ENCODE results near the gene CAPN14. TPM values are rescaled to one million over a fixed set of nuclear protein-coding genes. Genes with fewer than 3 reads are reported as not detected.

CAPN14 gene
- total RNA-seq, 1 donor, result 0.09 TPM

DNA sequence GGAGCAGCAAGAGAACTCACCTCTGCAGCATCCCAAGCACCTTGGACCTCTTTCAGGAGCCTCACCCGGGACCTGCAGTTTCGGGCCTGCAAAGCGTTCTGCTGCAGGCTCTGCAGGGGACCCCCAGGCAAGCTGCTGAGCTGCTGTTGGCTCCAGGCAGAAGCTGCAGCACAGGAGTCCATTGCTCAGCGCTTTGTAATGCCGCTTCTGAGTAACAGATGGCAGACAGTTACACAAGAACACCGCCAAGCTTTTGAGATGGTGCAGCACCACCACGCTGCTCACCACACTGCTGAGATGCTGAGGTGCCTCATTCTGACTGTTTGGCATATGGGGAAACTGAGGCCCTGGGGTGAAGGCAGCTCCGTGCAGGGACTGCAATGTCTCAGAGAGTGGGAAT, 77.2 kb downstream of the CAPN14 start:
- no peak overlapping the region for H3K4me3 ChIP-seq (ENCODE audit: low read depth, low read length)
- no peak for DNase-seq (ENCODE audit: low read depth)
- TF ChIP-seq CTCF (IDR thresholded peaks at IDR 0.05; ENCODE audit: insufficient read depth, low read length), result no peak

DNA sequence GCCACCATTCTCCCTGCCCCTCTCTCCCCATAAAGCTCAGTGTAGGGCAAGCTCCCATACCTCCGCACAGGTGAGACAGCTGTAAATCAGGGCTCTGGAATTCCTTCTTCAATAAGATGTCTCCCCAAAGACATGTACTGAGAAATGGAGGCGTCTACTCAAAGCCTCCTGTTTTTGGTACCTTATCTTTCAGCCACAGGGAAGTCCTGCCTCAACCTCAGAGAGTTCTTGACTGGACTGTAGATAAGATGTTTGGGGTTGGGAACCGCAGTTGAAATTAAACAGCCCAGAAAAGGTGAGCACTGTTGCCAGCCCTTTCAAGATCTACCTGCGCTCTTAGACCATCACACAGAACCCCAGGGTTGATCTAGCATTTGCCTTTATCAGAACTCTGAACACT, 77.6 kb downstream of the CAPN14 start:
- no peak for DNase-seq (ENCODE audit: low read depth)
- no peak for TF ChIP-seq CTCF (IDR thresholded peaks at IDR 0.05; ENCODE audit: insufficient read depth, low read length)
- no peak overlapping the region for H3K4me3 ChIP-seq (ENCODE audit: low read depth, low read length)

GRCh38 chr2:31138037-31138962, 79.0 kb downstream of the CAPN14 start, which contains the start of gene GALNT14:
Gene GALNT14, minus strand, starts transcription at chr2:31138440. Its CDS starts 354 bp downstream, at chr2:31138086.
- peak; percentile 37 for TF ChIP-seq CTCF (IDR thresholded peaks at IDR 0.05; ENCODE audit: insufficient read depth, low read length)
- peak within 1 kb of the TSS; percentile 58 for H3K4me3 ChIP-seq (ENCODE audit: low read depth, low read length)
- DNase-seq (ENCODE audit: low read depth), result peak; percentile 23

- H3K4me3 ChIP-seq (ENCODE audit: low read depth, low read length), result peak overlapping the region; percentile 58
- no peak for DNase-seq (ENCODE audit: low read depth)
- no peak for TF ChIP-seq CTCF (IDR thresholded peaks at IDR 0.05; ENCODE audit: insufficient read depth, low read length)
Observed at GRCh38 chr2:31137211-31138036, 79.9 kb downstream of the CAPN14 start.

- no peak overlapping the region for H3K4me3 ChIP-seq (ENCODE audit: low read depth, low read length)
- TF ChIP-seq CTCF (IDR thresholded peaks at IDR 0.05; ENCODE audit: insufficient read depth, low read length), result no peak
- DNase-seq (ENCODE audit: low read depth), result no peak
Observed at GRCh38 chr2:31136732-31137131, 80.6 kb downstream of the CAPN14 start.

DNA sequence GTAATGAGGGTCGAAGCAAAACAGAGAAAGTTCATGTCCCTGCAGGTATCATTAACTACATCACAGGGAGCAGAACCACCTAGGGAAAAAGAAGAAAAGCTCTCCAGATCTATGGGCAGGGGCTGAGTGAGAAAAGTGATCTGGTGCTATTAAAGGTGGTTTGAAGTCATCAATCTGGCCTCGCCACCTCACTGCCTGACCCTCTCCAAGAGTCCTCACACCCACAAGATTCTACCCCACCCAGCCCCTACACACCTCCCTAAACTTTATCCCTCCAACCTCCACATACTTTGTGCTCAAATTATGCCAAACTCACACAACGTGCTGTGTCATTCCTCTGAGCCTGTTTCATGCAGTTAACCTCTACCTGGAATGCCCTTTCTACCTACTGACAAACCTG, 81.3 kb downstream of the CAPN14 start:
- no peak for DNase-seq (ENCODE audit: low read depth)
- H3K4me3 ChIP-seq (ENCODE audit: low read depth, low read length), result no peak overlapping the region
- TF ChIP-seq CTCF (IDR thresholded peaks at IDR 0.05; ENCODE audit: insufficient read depth, low read length), result no peak

All from fibroblast of the aortic adventitia (primary cell).